NCI-H2196 treated with DMSO at 0.1 percent for 48 hours (cell line): ENCODE data around the gene CHKB.
"Not testable (repeated sequence)": the region's sequence is repeated elsewhere in the genome, so short reads cannot be mapped to it uniquely, and the experiment has no call there.

Source experiments
- DNase-seq: peaks from one replicate; lab custom pipeline; 2025; ENCODE audit not compliant: unreplicated experiment; lab: John Stamatoyannopoulos, UW

CHKB gene

DNA sequence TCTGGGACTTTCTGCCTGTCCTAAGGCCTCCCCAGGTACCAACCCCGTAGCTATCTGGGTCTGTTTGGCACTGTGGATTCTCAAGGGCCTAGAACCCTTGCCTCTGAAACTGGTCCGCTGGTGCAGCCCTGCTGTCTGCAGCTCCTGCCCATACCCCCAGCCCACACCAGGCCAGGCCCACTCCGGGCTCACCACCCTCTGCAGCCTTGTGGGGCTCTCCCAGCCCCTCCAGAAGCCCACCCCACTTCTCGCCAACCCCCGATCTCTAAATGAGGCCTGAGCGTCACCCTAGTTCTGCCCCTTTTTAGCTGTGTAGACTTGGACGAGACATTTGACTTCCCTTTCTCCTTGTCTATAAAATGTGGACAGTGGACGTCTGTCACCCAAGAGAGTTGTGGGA, 32.3 kb downstream of the CHKB start:
- no peak for DNase-seq

- DNase-seq: no peak
Measured at GRCh38 chr22:50548921-50549790, 33.5 kb downstream of the CHKB start.

GRCh38 chr22:50548040-50548920, 34.4 kb downstream of the CHKB start:
- DNase-seq: no peak

DNA sequence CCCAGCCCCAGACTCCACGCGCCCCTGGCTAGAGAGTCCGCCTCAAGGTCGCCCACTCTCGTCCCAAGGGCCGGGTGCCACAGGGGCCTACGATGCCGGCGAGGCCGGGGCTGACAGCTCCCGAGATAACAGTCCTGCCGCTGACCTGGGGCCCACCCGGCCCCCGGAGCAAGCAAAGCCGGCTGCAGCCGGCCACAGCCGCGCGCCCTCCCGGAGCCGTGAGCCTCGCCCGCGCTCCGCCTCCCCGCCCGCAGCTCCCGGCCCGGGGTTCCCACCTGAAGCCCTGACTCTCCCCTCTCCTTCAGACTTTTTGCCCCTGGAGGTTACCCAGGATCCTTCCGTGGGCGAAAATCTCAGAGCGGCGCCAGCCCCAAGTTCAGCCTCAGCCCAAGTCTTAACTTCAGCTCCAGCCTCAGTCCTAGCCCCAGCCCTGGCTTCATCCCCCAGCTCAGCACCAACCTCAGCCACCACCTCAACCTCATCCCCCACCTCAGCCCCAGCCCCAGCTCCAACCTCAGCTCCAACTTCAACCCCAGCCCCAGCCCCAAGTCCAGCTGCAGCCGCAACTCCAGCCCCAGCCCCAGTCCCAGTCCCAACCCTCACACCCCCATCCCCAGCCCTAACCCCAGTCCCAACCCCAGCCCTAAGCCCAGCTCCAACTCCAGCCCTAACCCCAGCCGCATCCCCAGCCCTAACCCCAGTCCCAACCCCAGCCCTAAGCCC, 35.2 kb downstream of the CHKB start:
- DNase-seq: no peak

DNA sequence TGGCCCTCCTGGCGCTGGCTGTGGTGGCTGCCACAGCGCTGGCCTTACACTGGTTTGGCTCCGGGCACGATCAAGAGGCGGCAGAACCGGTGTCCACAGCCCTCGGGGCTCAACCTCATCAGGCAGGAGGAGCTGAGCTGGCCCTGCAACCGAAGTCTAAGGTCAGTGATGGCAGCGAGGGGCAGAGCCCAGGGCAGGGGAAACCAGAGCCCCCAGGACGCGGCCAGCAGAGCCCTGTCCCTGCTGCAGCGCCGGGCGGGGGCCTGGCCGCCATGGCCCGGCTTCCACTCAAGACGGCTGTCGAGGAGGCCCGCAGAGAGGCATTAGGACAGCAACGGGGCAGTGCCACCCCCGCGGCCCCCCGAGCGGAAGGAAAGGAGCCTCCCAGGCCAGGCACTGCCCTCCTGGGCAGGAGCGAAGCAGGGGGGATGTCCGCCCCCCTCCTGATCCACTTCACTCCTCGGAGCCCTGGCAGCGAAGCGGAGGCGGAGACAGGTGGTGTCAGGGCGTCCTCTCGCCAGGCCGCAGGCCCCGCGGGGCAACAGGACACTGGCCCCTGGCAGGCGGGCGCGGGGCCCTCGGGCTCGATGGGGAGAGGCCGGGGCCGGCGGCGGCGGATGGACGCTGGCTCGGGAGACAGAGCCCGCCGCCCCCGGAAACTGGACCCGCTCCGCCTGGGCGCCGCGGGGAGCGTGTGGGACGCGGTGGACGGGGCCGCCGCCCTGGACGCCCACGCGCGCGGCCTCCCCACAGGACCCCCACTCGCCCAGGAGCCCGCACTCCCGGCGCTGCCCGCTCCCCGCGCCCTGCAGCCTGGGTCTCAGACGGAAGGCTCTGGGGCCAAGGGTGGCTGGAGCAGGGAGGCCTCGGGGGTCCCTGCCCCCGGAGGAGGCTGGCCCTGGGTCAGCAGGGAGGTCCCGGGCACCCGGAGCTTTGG, 36.1 kb downstream of the CHKB start:
- no peak for DNase-seq

DNA sequence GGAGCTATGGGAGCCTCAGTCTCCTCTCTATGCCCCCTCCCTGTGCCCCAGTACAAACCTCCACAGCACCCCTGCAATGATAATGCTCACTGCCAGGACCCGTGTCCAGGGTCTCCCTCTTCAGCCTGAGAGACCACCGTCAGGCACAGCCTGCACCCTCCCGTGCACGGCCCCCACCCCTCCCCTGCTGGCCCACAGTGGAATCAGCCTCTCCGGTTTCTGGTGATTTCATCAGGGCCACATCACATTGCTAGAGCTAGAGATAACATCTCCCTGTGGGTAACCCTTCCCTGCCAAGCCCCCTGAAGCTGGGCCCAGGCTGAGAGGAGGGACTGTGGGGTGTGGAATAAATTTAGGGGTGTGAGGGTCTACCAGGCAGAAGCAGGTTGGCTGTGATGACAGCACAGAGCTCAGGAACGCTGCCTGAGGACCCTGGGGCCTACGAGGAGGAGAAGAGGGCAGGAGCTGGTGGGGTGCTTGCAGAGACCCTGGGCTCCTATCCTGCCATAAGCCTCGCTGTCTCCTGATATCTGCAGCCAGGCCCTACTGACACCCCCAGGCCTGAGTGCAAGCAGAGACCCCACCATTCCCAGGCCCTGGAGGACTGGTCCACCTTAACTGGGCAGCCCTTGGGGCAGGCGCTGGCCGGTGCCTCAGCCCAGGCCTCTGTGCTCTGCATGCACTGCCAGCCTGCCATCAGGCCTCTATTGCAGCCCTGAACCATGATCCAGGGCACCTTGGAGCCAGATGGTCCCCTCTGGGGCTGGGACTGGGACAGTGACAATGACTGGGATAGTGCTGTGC, 36.9 kb downstream of the CHKB start, which contains the start of gene KLHDC7B:
KLHDC7B (plus strand) TSS at position 378 of the 804 bp plus-strand sequence; CDS start at position 723, 345 bp downstream.
- no peak for DNase-seq

GRCh38 chr22:50544746-50545253, 37.8 kb downstream of the CHKB start:
- DNase-seq: no peak

- no peak for DNase-seq
Measured at GRCh38 chr22:50544078-50544745, 38.4 kb downstream of the CHKB start.

DNA sequence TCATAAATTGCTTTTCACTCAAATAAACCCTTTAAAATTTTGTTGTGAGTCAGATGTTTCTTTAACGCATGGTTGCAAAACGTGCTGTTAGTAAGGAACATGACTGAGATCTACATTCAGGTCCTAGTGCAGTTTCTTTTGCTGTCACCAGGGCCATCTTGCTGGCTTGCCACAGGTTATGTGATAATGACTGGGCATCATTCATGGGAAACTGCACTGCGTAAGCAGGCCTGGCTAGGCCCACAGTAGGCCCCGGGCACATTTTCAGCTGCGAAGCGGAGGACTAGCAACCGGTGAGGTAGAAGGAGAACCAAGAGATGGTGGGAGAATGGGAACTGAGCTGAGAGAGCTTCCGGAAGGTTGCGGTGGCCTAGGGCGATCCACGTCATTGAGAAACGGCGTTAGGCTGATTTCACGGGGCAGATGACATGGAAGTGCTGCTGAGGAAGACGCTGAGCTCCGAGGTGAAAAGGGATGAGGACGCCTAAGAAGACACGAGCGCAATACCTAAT, 40.2 kb downstream of the CHKB start:
- no peak for DNase-seq

GRCh38 chr22:50541667-50542026, 41.0 kb downstream of the CHKB start:
- not testable (repeated sequence) for DNase-seq

DNA sequence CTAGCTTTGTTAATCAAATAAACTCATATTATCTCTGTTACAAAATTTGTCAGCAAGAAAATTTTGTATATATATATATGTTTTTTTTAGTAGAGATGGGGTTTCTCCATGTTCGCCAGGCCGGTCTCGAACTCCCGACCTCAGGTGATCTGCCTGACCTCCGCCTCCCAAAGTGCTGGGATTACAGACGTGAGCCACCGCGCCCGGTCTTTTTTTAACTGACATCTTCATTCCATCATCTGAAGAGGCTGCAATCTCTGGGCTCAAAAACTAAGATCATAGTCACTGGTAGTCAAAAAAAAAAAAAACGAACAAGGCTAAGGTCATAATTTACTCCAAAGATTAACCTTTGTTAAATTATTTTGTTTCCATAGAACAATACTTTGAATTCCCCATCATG, 42.3 kb downstream of the CHKB start:
- DNase-seq: no peak

DNA sequence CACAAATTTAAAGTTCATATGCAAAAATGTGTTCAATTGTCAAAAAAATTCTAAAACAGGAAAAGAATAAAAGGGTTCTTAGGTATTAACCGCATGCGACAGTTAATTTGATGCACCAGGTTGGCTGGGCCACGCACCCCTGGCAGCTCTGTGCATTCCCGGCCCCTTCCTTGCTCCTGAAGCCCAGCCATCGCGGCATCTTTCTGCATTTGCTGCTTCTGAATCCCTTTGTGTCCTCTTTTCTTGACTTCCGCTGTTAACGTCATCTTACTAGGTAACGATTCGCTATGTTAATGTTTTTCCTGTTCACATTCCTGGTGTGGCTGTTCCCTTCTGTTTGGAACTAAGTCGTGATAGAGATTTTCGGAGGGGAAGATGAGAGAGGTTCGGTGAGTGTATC, 44.9 kb downstream of the CHKB start:
- DNase-seq: no peak

DNA sequence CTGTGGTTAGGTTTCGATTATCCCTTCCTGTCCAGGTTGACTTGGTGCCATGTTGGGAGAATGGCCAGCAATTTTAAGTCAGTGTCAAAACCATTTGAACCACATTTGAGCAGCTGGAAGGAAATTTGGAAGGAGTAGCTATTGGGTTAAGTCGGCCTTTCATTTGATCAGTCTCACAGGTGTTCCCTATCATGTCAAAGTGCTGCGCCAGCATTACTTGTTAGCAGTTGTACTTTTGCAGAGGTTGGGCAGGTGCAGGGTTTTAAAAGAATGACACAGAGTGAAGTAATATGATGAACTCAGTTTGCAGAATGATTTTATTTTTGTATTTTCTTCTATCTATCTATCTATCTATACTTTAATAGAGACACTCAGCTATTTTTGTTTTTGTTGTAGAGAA, 46.4 kb downstream of the CHKB start:
- DNase-seq: no peak

DNA sequence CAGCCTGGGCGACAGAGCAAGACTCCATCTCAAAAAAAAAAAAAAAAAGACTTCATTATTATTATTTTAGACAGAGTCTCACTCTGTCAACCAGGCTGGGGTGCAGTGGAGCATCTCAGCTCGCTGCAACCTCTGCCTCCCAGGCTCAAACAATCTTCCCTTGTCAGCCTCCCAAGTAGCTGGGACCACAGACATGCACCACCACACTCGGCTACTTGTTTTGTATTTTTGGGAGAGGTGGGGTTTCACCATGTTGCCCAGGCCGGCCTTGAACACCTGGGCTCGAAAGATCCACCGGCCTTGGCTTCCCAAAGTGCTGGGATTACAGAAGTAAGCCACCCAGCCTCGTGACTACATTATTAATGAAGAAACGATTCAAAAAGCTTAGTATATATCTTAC, 47.5 kb downstream of the CHKB start:
- no peak for DNase-seq

DNA sequence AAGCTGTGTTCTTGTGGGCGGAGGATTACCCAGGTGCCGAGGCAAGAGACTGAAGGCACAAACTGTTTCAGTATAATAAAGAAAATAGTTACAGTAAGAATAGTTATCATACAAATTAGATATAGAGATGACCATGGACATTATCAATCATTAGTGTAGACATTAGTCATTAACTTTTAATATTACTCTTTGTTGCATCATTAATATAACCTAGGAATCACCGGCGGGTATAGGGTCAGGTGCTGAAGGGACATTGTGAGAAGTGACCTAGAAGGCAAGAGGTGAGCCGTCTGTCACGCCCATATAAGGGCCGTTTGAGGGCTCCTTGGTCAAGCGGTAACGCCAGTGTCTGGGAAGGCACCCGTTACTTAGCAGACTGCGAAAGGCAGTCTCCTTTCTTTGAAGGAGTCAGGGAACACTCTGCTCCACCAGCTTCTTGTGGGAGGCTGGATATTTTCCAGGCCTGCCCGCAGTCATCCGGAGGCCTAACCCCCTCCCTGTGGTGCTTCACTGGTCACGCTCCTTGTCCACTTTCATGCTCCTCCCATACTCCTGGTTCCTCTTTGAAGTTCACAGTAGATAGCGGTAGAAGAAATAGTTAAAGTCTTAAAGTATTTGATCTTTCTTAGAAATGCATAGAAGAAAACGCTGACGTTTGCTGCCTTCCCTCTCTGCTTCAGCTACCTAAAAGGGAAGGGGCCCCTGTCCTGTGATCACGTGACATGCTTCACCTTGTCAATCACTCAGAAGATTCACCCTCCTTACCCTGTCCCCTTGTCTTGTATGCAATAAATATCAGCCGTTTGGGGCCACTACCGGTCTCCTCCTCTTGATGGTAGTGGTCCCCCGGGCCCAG, 48.6 kb downstream of the CHKB start:
- not testable (repeated sequence) for DNase-seq

GRCh38 chr22:50532824-50533796, 49.5 kb downstream of the CHKB start:
- no peak for DNase-seq
